Measurements from ENCODE around the gene ARHGAP10.

ARHGAP10 gene

GRCh38 chr4:147933316-147933715, 201.4 kb downstream of the ARHGAP10 start:
- Histone ChIP-seq H3K4me3 (ENCODE audit: low read length) (no peak overlapping the region), H3K79me2 (ENCODE audit: low read length) (no peaks in the 10 kb centered on the region), H3F3A (ENCODE audit: insufficient read depth, low read length) (no peaks in the 10 kb centered on the region), H3K27ac (ENCODE audit: low read length) (no peak overlapping the region), H3K9me3 (replicated peaks; ENCODE audit: insufficient read depth, low read length) (no peaks in the 10 kb centered on the region), H2AFZ (ENCODE audit: low read length) (no peak overlapping the region), H3K4me1 (ENCODE audit: low read length) (no peaks in the 10 kb centered on the region), H4K20me1 (ENCODE audit: insufficient read depth, low read length) (no peaks in the 10 kb centered on the region), H3K4me2 (ENCODE audit: low read depth, low read length) (no peak overlapping the region), H3K9ac (ENCODE audit: low read length) (no peak overlapping the region), H3K27me3 (replicated peaks; ENCODE audit: insufficient read depth, low read length) (no peaks in the 10 kb centered on the region), H3K36me3 (replicated peaks; ENCODE audit: insufficient read depth, low read length) (no peaks in the 10 kb centered on the region), H3K9me2 (replicated peaks; ENCODE audit: insufficient read depth, low read length) (no peaks in the 10 kb centered on the region)
- TF ChIP-seq EZH2phosphoT487 (IDR thresholded peaks at IDR 0.05; ENCODE audit: low read length) (no peak), CTCF (IDR thresholded peaks at IDR 0.05; ENCODE audit: low read length) (no peak), EZH2 (optimal IDR thresholded peaks at IDR 0.05; ENCODE audit: low read depth, low read length) (no peak)
- DNase-seq: no peak

- Histone ChIP-seq H3K9me3 (replicated peaks; ENCODE audit: insufficient read depth, low read length) (no peaks in the 10 kb centered on the region), H3F3A (ENCODE audit: insufficient read depth, low read length) (no peaks in the 10 kb centered on the region), H3K36me3 (replicated peaks; ENCODE audit: insufficient read depth, low read length) (no peaks in the 10 kb centered on the region), H4K20me1 (ENCODE audit: insufficient read depth, low read length) (no peaks in the 10 kb centered on the region), H3K4me3 (ENCODE audit: low read length) (no peak overlapping the region), H3K4me2 (ENCODE audit: low read depth, low read length) (no peak overlapping the region), H3K27ac (ENCODE audit: low read length) (no peak overlapping the region), H3K27me3 (replicated peaks; ENCODE audit: insufficient read depth, low read length) (no peaks in the 10 kb centered on the region), H3K9ac (ENCODE audit: low read length) (no peak overlapping the region), H3K4me1 (ENCODE audit: low read length) (no peaks in the 10 kb centered on the region), H2AFZ (ENCODE audit: low read length) (no peak overlapping the region), H3K79me2 (ENCODE audit: low read length) (no peaks in the 10 kb centered on the region), H3K9me2 (replicated peaks; ENCODE audit: insufficient read depth, low read length) (no peaks in the 10 kb centered on the region)
- DNase-seq: no peak
- no peak for TF ChIP-seq CTCF (IDR thresholded peaks at IDR 0.05; ENCODE audit: low read length)
- no peak for TF ChIP-seq EZH2phosphoT487 (IDR thresholded peaks at IDR 0.05; ENCODE audit: low read length)
- TF ChIP-seq EZH2 (optimal IDR thresholded peaks at IDR 0.05; ENCODE audit: low read depth, low read length): no peak
These were observed 201.9 kb downstream of the ARHGAP10 start for GRCh38 chr4:147933779-147934178.

GRCh38 chr4:147938496-147938895, 206.6 kb downstream of the ARHGAP10 start:
- Histone ChIP-seq H2AFZ (ENCODE audit: low read length) (no peak overlapping the region), H3K9me2 (replicated peaks; ENCODE audit: insufficient read depth, low read length) (no peaks in the 10 kb centered on the region), H3K9ac (ENCODE audit: low read length) (no peak overlapping the region), H3F3A (ENCODE audit: insufficient read depth, low read length) (no peaks in the 10 kb centered on the region), H3K4me3 (ENCODE audit: low read length) (no peak overlapping the region), H4K20me1 (ENCODE audit: insufficient read depth, low read length) (no peaks in the 10 kb centered on the region), H3K4me2 (ENCODE audit: low read depth, low read length) (no peak overlapping the region), H3K79me2 (ENCODE audit: low read length) (no peaks in the 10 kb centered on the region), H3K27me3 (replicated peaks; ENCODE audit: insufficient read depth, low read length) (no peaks in the 10 kb centered on the region), H3K9me3 (replicated peaks; ENCODE audit: insufficient read depth, low read length) (no peaks in the 10 kb centered on the region), H3K27ac (ENCODE audit: low read length) (no peak overlapping the region), H3K4me1 (ENCODE audit: low read length) (no peaks in the 10 kb centered on the region), H3K36me3 (replicated peaks; ENCODE audit: insufficient read depth, low read length) (no peaks in the 10 kb centered on the region)
- DNase-seq: no peak
- no peak for TF ChIP-seq CTCF (IDR thresholded peaks at IDR 0.05; ENCODE audit: low read length)
- no peak for TF ChIP-seq EZH2 (optimal IDR thresholded peaks at IDR 0.05; ENCODE audit: low read depth, low read length)
- TF ChIP-seq EZH2phosphoT487 (IDR thresholded peaks at IDR 0.05; ENCODE audit: low read length): no peak

Measured in MM.1S (cell line).